Adipocyte (in vitro differentiated cells): ENCODE results near the gene MYO9B.
A peak's percentile ranks its signal among the peaks of the same experiment; 100 is the strongest.
"Not testable (repeated sequence)": the region's sequence is repeated elsewhere in the genome, so short reads cannot be mapped to it uniquely, and the experiment has no call there.

Experiments
- DNase-seq: peaks from one replicate; pipeline ENCODE4 v3.0.0-alpha.2; 2015; ENCODE audit warnings: low read depth
- H3K27me3 ChIP-seq: replicated peaks from 2 replicates; pipeline ENCODE4 v1.7.0; 2013; ENCODE audit warnings: mild to moderate bottlenecking, low read length, moderate library complexity; ENCODE audit not compliant: control insufficient read depth, insufficient read depth
- H3K36me3 ChIP-seq: 2 replicates; pipeline ENCODE4 v1.7.0; 2013; ENCODE audit warnings: low read length, mild to moderate bottlenecking, moderate library complexity; ENCODE audit not compliant: control insufficient read depth, insufficient read depth, severe bottlenecking
- H3K4me1 ChIP-seq: 2 replicates; pipeline ENCODE4 v1.7.0; 2013; ENCODE audit warnings: mild to moderate bottlenecking, low read length, moderate library complexity; ENCODE audit not compliant: control insufficient read depth, insufficient read depth
- H3K4me3 ChIP-seq: 2 replicates; pipeline ENCODE4 v1.7.0; 2013; ENCODE audit warnings: mild to moderate bottlenecking, low read length, moderate library complexity
- H3K9ac ChIP-seq: 2 replicates; pipeline ENCODE4 v1.7.0; 2013; ENCODE audit warnings: mild to moderate bottlenecking, low read length, moderate library complexity
- H3K9me3 ChIP-seq: 2 replicates; pipeline ENCODE4 v1.7.0; 2013; ENCODE audit warnings: mild to moderate bottlenecking, low read length, moderate library complexity; ENCODE audit not compliant: control insufficient read depth

MYO9B gene

DNA sequence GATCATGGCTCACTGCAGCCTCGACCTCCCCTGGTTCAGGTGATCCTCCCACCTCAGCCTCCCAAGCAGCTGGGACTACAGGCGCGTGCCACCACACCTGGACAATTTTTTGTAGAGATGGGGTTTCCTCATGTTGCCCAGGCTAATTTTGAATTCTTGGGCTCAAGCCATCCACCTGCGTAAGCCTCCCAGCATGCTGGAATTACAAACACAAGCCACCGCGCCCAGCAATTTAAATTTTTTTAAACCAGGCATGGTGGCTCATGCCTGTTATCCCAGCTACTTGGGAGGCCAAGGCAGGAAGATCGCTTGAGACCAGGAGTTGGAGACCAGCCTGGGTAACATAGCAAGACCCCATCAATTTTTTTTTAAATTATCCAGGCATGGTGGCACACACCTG is 79.7 kb downstream of the MYO9B start:
- no peaks in the 10 kb centered on the region for H3K27me3 ChIP-seq
- H3K4me3 ChIP-seq, result no peak overlapping the region
- no peaks in the 10 kb centered on the region for H3K9me3 ChIP-seq
- H3K9ac ChIP-seq, result no peak overlapping the region
- H3K36me3 ChIP-seq, result peaks cover 70% of the 10 kb centered on the region
- H3K4me1 ChIP-seq, result no peaks in the 10 kb centered on the region
- no peak for DNase-seq

- Histone ChIP-seq H3K36me3 (peaks cover 72% of the 10 kb centered on the region), H3K27me3 (no peaks in the 10 kb centered on the region), H3K9me3 (no peaks in the 10 kb centered on the region), H3K4me1 (no peaks in the 10 kb centered on the region), H3K4me3 (no peak overlapping the region), H3K9ac (no peak overlapping the region)
- DNase-seq, result no peak
These were observed 80.8 kb downstream of the MYO9B start for GRCh38 chr19:17156296-17156946.

GRCh38 chr19:17156947-17157302 is 81.3 kb downstream of the MYO9B start:
- no peak for DNase-seq
- H3K27me3 ChIP-seq, result no peaks in the 10 kb centered on the region
- H3K9me3 ChIP-seq, result no peaks in the 10 kb centered on the region
- H3K4me1 ChIP-seq, result no peaks in the 10 kb centered on the region
- no peak overlapping the region for H3K4me3 ChIP-seq
- H3K9ac ChIP-seq, result no peak overlapping the region
- H3K36me3 ChIP-seq, result peaks cover 71% of the 10 kb centered on the region

- Histone ChIP-seq H3K9ac (no peak overlapping the region), H3K4me3 (no peak overlapping the region), H3K4me1 (no peaks in the 10 kb centered on the region), H3K36me3 (peaks cover 78% of the 10 kb centered on the region), H3K27me3 (no peaks in the 10 kb centered on the region), H3K9me3 (peaks cover under 1% of the 10 kb centered on the region)
- no peak for DNase-seq
These were observed 83.0 kb downstream of the MYO9B start for GRCh38 chr19:17158584-17158983.

DNA sequence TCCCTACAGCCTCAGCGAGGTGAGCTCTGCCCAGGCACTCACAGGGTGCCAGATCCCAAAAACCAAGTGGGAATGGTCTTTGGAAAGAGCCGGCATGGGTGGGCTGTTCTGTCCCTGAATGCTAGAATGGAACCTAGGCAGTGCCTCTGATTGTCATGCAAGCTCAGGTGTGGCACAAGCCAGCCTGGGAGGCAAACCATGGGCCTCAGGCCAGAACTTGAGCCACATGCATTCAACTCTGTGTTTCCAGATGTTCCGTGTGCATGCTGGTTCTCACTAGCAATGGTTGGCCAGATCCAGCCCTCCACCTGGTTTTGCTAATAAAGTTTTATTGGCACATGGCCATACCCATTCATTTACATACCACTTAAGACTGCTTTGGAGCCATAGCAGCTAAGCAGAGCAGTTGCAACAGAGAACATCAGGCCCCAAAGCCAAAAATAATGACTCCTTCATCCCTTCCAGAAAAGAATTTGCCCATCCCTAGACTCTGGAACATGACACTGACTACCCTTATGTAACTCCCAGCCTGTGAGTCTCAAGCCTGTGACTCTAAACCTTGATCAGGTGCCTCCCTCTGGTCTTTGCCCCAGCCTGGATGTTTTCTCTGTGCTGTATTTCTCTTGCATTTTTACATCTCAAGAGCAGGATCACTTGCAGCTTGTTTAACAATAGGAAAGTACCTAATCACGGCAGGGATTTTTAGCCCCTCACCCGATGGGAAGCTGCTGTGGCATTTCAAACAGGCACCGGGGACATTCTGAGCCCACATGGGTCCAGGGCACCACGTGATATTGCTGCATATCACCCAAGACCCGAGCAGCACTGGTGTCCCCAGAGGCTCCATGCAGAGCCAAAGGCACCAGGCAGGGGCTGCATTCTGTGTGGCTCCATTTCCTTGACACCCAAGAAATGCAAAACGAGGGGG is 84.2 kb downstream of the MYO9B start:
- no peaks in the 10 kb centered on the region for H3K4me1 ChIP-seq
- no peak overlapping the region for H3K9ac ChIP-seq
- peaks cover 3% of the 10 kb centered on the region for H3K9me3 ChIP-seq
- peak; percentile 5 for DNase-seq
- H3K36me3 ChIP-seq, result peaks cover 76% of the 10 kb centered on the region
- H3K4me3 ChIP-seq, result no peak overlapping the region
- no peaks in the 10 kb centered on the region for H3K27me3 ChIP-seq

DNA sequence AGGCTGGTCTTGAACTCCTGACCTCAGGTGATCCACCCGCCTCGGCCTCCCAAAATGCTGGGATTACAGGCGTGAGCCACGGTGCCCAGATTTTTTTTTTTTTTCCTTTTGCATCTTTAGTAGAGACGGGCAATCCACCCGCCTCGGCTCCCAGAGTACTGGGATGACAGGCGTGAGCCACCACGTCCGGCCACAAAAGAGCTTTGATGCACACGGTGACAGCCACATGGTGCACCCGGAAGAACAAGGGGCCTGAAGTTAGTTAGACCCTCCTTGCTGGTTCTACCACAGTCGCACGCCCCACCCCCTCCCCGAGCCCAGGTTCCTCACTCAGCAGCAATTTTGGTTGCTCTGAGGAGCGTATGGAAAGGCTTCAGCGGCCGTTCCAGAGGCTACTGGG is 85.3 kb downstream of the MYO9B start:
- no peak for DNase-seq
- no peak overlapping the region for H3K9ac ChIP-seq
- H3K9me3 ChIP-seq, result peaks cover 3% of the 10 kb centered on the region
- H3K27me3 ChIP-seq, result no peaks in the 10 kb centered on the region
- H3K4me1 ChIP-seq, result no peaks in the 10 kb centered on the region
- H3K36me3 ChIP-seq, result peaks cover 76% of the 10 kb centered on the region
- H3K4me3 ChIP-seq, result no peak overlapping the region

- H3K9ac ChIP-seq, H3K4me3 ChIP-seq, DNase-seq, H3K4me1 ChIP-seq, H3K9me3 ChIP-seq, H3K27me3 ChIP-seq: not testable (repeated sequence)
- peaks cover 76% of the 10 kb centered on the region for H3K36me3 ChIP-seq
These were observed 86.6 kb downstream of the MYO9B start for GRCh38 chr19:17162131-17162530.

- Histone ChIP-seq H3K27me3 (no peaks in the 10 kb centered on the region), H3K4me3 (no peak overlapping the region), H3K4me1 (no peaks in the 10 kb centered on the region), H3K36me3 (peaks cover 76% of the 10 kb centered on the region), H3K9me3 (peaks cover 3% of the 10 kb centered on the region), H3K9ac (no peak overlapping the region)
- DNase-seq, result no peak
These were observed 87.0 kb downstream of the MYO9B start for GRCh38 chr19:17162580-17162979.

GRCh38 chr19:17163652-17164051 is 88.1 kb downstream of the MYO9B start:
- no peak for DNase-seq
- peaks cover 3% of the 10 kb centered on the region for H3K9me3 ChIP-seq
- H3K9ac ChIP-seq, result no peak overlapping the region
- H3K36me3 ChIP-seq, result peaks cover 82% of the 10 kb centered on the region
- no peaks in the 10 kb centered on the region for H3K27me3 ChIP-seq
- no peak overlapping the region for H3K4me3 ChIP-seq
- no peaks in the 10 kb centered on the region for H3K4me1 ChIP-seq

GRCh38 chr19:17164639-17165038 is 89.1 kb downstream of the MYO9B start:
- Histone ChIP-seq H3K27me3 (no peaks in the 10 kb centered on the region), H3K4me3 (no peak overlapping the region), H3K36me3 (peaks cover 85% of the 10 kb centered on the region), H3K9ac (no peak overlapping the region), H3K9me3 (peaks cover 3% of the 10 kb centered on the region), H3K4me1 (no peaks in the 10 kb centered on the region)
- no peak for DNase-seq

GRCh38 chr19:17165715-17166114 is 90.1 kb downstream of the MYO9B start:
- H3K9me3 ChIP-seq, result peaks cover 3% of the 10 kb centered on the region
- DNase-seq, result no peak
- peaks cover 89% of the 10 kb centered on the region for H3K36me3 ChIP-seq
- H3K27me3 ChIP-seq, result no peaks in the 10 kb centered on the region
- H3K4me3 ChIP-seq, result no peak overlapping the region
- no peaks in the 10 kb centered on the region for H3K4me1 ChIP-seq
- H3K9ac ChIP-seq, result no peak overlapping the region
